Renal pelvis (tissue), 4 donors: Measurements from ENCODE around the gene SLCO2B1. TPM values are rescaled to one million over a fixed set of nuclear protein-coding genes. Genes with fewer than 3 reads are reported as not detected.

Source experiments
- DNase-seq: peaks from one replicate; pipeline ENCODE4 v3.0.0-alpha.2; 2013
- polyA plus RNA-seq, 3 donors: library from polyadenylated mRNA; unstranded; fragments of 120-200 nt; gene quantifications; one replicate each; pipeline ENCODE4 v1.2.1, GENCODE V29; 2013; ENCODE audit not compliant: insufficient read length in 3 of 3

Gene SLCO2B1
- polyA plus RNA-seq, 3 donors = 9.6 to 11.1 (median 10.4) TPM

- DNase-seq = no peak
Observed at GRCh38 chr11:75142714-75143419, 8.0 kb upstream of the SLCO2B1 start.

- no peak for DNase-seq
Observed at GRCh38 chr11:75143420-75143731, 7.5 kb upstream of the SLCO2B1 start.

GRCh38 chr11:75144716-75145014 lies 6.2 kb upstream of the SLCO2B1 start:
- no peak for DNase-seq

- DNase-seq = no peak
Observed at GRCh38 chr11:75145196-75145971, 5.5 kb upstream of the SLCO2B1 start.

- no peak for DNase-seq
Observed at GRCh38 chr11:75145972-75146519, 4.9 kb upstream of the SLCO2B1 start.

- DNase-seq = no peak
Observed at GRCh38 chr11:75146711-75147110, 4.2 kb upstream of the SLCO2B1 start.

- DNase-seq = no peak
Observed at GRCh38 chr11:75147191-75147874, 3.6 kb upstream of the SLCO2B1 start.

GRCh38 chr11:75147875-75148263 lies 3.0 kb upstream of the SLCO2B1 start:
- no peak for DNase-seq

GRCh38 chr11:75148436-75148983 lies 2.4 kb upstream of the SLCO2B1 start:
- no peak for DNase-seq

GRCh38 chr11:75149766-75150465 lies 991 bp upstream of the SLCO2B1 start:
- DNase-seq = no peak

- no peak for DNase-seq
Observed at GRCh38 chr11:75151346-75152047, 590 bp downstream of the SLCO2B1 start.

GRCh38 chr11:75152090-75152489 lies 1.2 kb downstream of the SLCO2B1 start:
- DNase-seq = no peak

- DNase-seq = no peak
Observed at GRCh38 chr11:75152651-75153427, 1.9 kb downstream of the SLCO2B1 start.

- DNase-seq = peak; percentile 69
Observed at GRCh38 chr11:75154646-75155569, 4.0 kb downstream of the SLCO2B1 start.

- DNase-seq = no peak
Observed at GRCh38 chr11:75155570-75156422, 4.9 kb downstream of the SLCO2B1 start.

GRCh38 chr11:75158241-75158640 lies 7.3 kb downstream of the SLCO2B1 start:
- DNase-seq = no peak

- DNase-seq = no peak
Observed at GRCh38 chr11:75158696-75159150, 7.8 kb downstream of the SLCO2B1 start.
